Natural killer cell treated with Interleukin-12 subunit alpha and Interleukin-12 subunit beta and Interleukin-15 and Interleukin-18, amount 100 ng/mL, for 72 hours (primary cell): ENCODE data around the gene GALNT14. TPM values are rescaled to one million over a fixed set of nuclear protein-coding genes. Genes with fewer than 3 reads are reported as not detected.

Experiments used
- ATAC-seq, 2 donors: fragments of 150-1000 bp; cut with Tn5 transposase in 1 of 2; sonication (Bioruptor Pico), chemical (Tn5 transposase) in 1 of 2; 2 replicates each; pipeline ENCODE4 v1.10.0; 2021
- DNase-seq: peaks from one replicate; pipeline ENCODE4 v3.0.0; 2022; ENCODE audit warnings: low spot score
- H3K27ac Mint-ChIP-seq, 2 donors: 1 replicate in 1 of 2; 2 replicates in 1 of 2; pipeline ENCODE4 v1.8.0; 2022; ENCODE audit warnings: mixed read lengths in 2 of 2, mild to moderate bottlenecking in 1 of 2, moderate library complexity in 1 of 2
- H3K27me3 Mint-ChIP-seq, 2 donors: 1 replicate in 1 of 2; 2 replicates in 1 of 2; pipeline ENCODE4 v1.8.0; 2022; ENCODE audit warnings: mixed read lengths in 2 of 2
- H3K36me3 Mint-ChIP-seq: one replicate; pipeline ENCODE4 v1.8.0; 2022; ENCODE audit warnings: mixed read lengths
- H3K4me1 Mint-ChIP-seq, 2 donors: 1 replicate in 1 of 2; 2 replicates in 1 of 2; pipeline ENCODE4 v1.8.0; 2022; ENCODE audit warnings: low read depth in 2 of 2, mixed read lengths in 2 of 2, mild to moderate bottlenecking in 1 of 2
- H3K4me3 Mint-ChIP-seq: one replicate; pipeline ENCODE4 v1.8.0; 2022; ENCODE audit warnings: mixed read lengths
- H3K9me3 Mint-ChIP-seq: 2 replicates; pipeline ENCODE4 v1.8.0; 2022; ENCODE audit warnings: mixed read lengths
- total RNA-seq, 2 donors: library from RNA; stranded (reverse); gene quantifications; one replicate each; pipeline ENCODE4 v1.2.3, GENCODE V29; 2022

GALNT14 gene
- total RNA-seq, 2 donors from 2014 or later: 1.3 TPM; not detected in 1

- DNase-seq (peak; percentile 26), ATAC-seq (peak; percentile 21 to 25)
- Mint-ChIP-seq H3K4me1 (no peaks in the 10 kb centered on the region), H3K9me3 (no peaks in the 10 kb centered on the region), H3K27me3 (peaks cover under 1 to 7% of the 10 kb centered on the region in 2 donors), H3K36me3 (no peaks in the 10 kb centered on the region), H3K27ac (no peak overlapping the region), H3K4me3 (no peak overlapping the region)
Observed at GRCh38 chr2:30955516-30956132, 182.6 kb downstream of the GALNT14 start.

- H3K36me3 Mint-ChIP-seq: no peaks in the 10 kb centered on the region
- no peak overlapping the region for H3K4me3 Mint-ChIP-seq
- H3K4me1 Mint-ChIP-seq: no peaks in the 10 kb centered on the region
Observed at GRCh38 chr2:30950339-30950738, 187.9 kb downstream of the GALNT14 start.

GRCh38 chr2:30949435-30949834 is 188.8 kb downstream of the GALNT14 start:
- Mint-ChIP-seq H3K27me3 (peaks cover 0 to 18% of the 10 kb centered on the region in 2 donors), H3K4me3 (no peak overlapping the region), H3K9me3 (no peaks in the 10 kb centered on the region), H3K36me3 (no peaks in the 10 kb centered on the region), H3K4me1 (no peaks in the 10 kb centered on the region), H3K27ac (no peak overlapping the region)
- no peak for DNase-seq
- no peak for ATAC-seq

More at GRCh38 chr2:30950339-30950738, 187.9 kb downstream of the GALNT14 start:
- DNase-seq: no peak
- Mint-ChIP-seq H3K27me3 (peaks cover 0 to 18% of the 10 kb centered on the region in 2 donors), H3K27ac (no peak overlapping the region), H3K9me3 (no peaks in the 10 kb centered on the region)
- ATAC-seq: no peak

GRCh38 chr2:30948857-30949256 is 189.4 kb downstream of the GALNT14 start:
- H3K36me3 Mint-ChIP-seq: no peaks in the 10 kb centered on the region
- no peak overlapping the region for H3K4me3 Mint-ChIP-seq
- peaks cover 0 to 18% of the 10 kb centered on the region in 2 donors for H3K27me3 Mint-ChIP-seq
- H3K27ac Mint-ChIP-seq: no peak overlapping the region
- DNase-seq (no peak), ATAC-seq (no peak)
- no peaks in the 10 kb centered on the region for H3K9me3 Mint-ChIP-seq
- H3K4me1 Mint-ChIP-seq: no peaks in the 10 kb centered on the region

- no peaks in the 10 kb centered on the region for H3K9me3 Mint-ChIP-seq
- H3K27ac Mint-ChIP-seq: no peak overlapping the region
- H3K4me3 Mint-ChIP-seq: no peak overlapping the region
- DNase-seq (no peak), ATAC-seq (no peak)
- H3K27me3 Mint-ChIP-seq: peaks cover 0 to 18% of the 10 kb centered on the region in 2 donors
- no peaks in the 10 kb centered on the region for H3K4me1 Mint-ChIP-seq
- no peaks in the 10 kb centered on the region for H3K36me3 Mint-ChIP-seq
Observed at GRCh38 chr2:30948130-30948529, 190.1 kb downstream of the GALNT14 start.

- H3K4me1 Mint-ChIP-seq: no peaks in the 10 kb centered on the region
- ATAC-seq (no peak), DNase-seq (no peak)
- H3K27ac Mint-ChIP-seq: no peak overlapping the region
- no peak overlapping the region for H3K4me3 Mint-ChIP-seq
- peaks cover 0 to 18% of the 10 kb centered on the region in 2 donors for H3K27me3 Mint-ChIP-seq
- no peaks in the 10 kb centered on the region for H3K9me3 Mint-ChIP-seq
- H3K36me3 Mint-ChIP-seq: no peaks in the 10 kb centered on the region
Observed at GRCh38 chr2:30947686-30948085, 190.6 kb downstream of the GALNT14 start.

GRCh38 chr2:30942419-30942818 is 195.8 kb downstream of the GALNT14 start:
- H3K9me3 Mint-ChIP-seq: no peaks in the 10 kb centered on the region
- ATAC-seq (no peak), DNase-seq (no peak)
- no peak overlapping the region for H3K4me3 Mint-ChIP-seq
- no peak overlapping the region for H3K27ac Mint-ChIP-seq
- no peaks in the 10 kb centered on the region for H3K36me3 Mint-ChIP-seq
- H3K4me1 Mint-ChIP-seq: no peaks in the 10 kb centered on the region
- H3K27me3 Mint-ChIP-seq: peaks cover 0 to 21% of the 10 kb centered on the region in 2 donors

- H3K4me3 Mint-ChIP-seq: no peak overlapping the region
- H3K9me3 Mint-ChIP-seq: no peaks in the 10 kb centered on the region
- peaks cover 0 to 10% of the 10 kb centered on the region in 2 donors for H3K27me3 Mint-ChIP-seq
- H3K27ac Mint-ChIP-seq: no peak overlapping the region
- no peaks in the 10 kb centered on the region for H3K4me1 Mint-ChIP-seq
- ATAC-seq (no peak), DNase-seq (no peak)
- H3K36me3 Mint-ChIP-seq: no peaks in the 10 kb centered on the region
Observed at GRCh38 chr2:30940839-30941238, 197.4 kb downstream of the GALNT14 start.

GRCh38 chr2:30939364-30939763 is 198.9 kb downstream of the GALNT14 start:
- no peaks in the 10 kb centered on the region for H3K9me3 Mint-ChIP-seq
- H3K36me3 Mint-ChIP-seq: no peaks in the 10 kb centered on the region
- ATAC-seq (no peak), DNase-seq (peak; percentile 42)
- H3K27ac Mint-ChIP-seq: no peak overlapping the region
- no peaks in the 10 kb centered on the region for H3K4me1 Mint-ChIP-seq
- H3K27me3 Mint-ChIP-seq: peaks cover 0 to 10% of the 10 kb centered on the region in 2 donors
- H3K4me3 Mint-ChIP-seq: no peak overlapping the region

GRCh38 chr2:30938196-30938595 is 200.0 kb downstream of the GALNT14 start:
- Mint-ChIP-seq H3K27ac (no peak overlapping the region), H3K4me3 (no peak overlapping the region), H3K36me3 (no peaks in the 10 kb centered on the region), H3K27me3 (peaks cover 0 to 10% of the 10 kb centered on the region in 2 donors), H3K9me3 (no peaks in the 10 kb centered on the region), H3K4me1 (peaks cover 0 to 2% of the 10 kb centered on the region in 2 donors)
- no peak for ATAC-seq
- DNase-seq: no peak

- Mint-ChIP-seq H3K4me1 (peaks cover 0 to 5% of the 10 kb centered on the region in 2 donors), H3K4me3 (no peak overlapping the region), H3K9me3 (no peaks in the 10 kb centered on the region), H3K36me3 (no peaks in the 10 kb centered on the region), H3K27ac (no peak overlapping the region), H3K27me3 (peaks cover 0 to 7% of the 10 kb centered on the region in 2 donors)
- no peak for DNase-seq
- no peak for ATAC-seq
Observed at GRCh38 chr2:30936977-30937376, 201.3 kb downstream of the GALNT14 start.

- H3K4me3 Mint-ChIP-seq: no peak overlapping the region
- ATAC-seq (no peak), DNase-seq (no peak)
- peaks cover 0 to 5% of the 10 kb centered on the region in 2 donors for H3K4me1 Mint-ChIP-seq
- no peaks in the 10 kb centered on the region for H3K9me3 Mint-ChIP-seq
- H3K36me3 Mint-ChIP-seq: no peaks in the 10 kb centered on the region
- H3K27ac Mint-ChIP-seq: no peak overlapping the region
- H3K27me3 Mint-ChIP-seq: no peaks in the 10 kb centered on the region
Observed at GRCh38 chr2:30935795-30936194, 202.4 kb downstream of the GALNT14 start.

- H3K4me1 Mint-ChIP-seq: peaks cover 0 to 5% of the 10 kb centered on the region in 2 donors
- H3K9me3 Mint-ChIP-seq: no peaks in the 10 kb centered on the region
Observed at GRCh38 chr2:30934066-30934465, 204.2 kb downstream of the GALNT14 start.

GRCh38 chr2:30933496-30933895 is 204.7 kb downstream of the GALNT14 start:
- no peak for DNase-seq
- H3K4me3 Mint-ChIP-seq: no peak overlapping the region
- no peak overlapping the region for H3K27ac Mint-ChIP-seq
- H3K9me3 Mint-ChIP-seq: no peaks in the 10 kb centered on the region
- H3K27me3 Mint-ChIP-seq: no peaks in the 10 kb centered on the region
- ATAC-seq: no peak
- H3K36me3 Mint-ChIP-seq: no peaks in the 10 kb centered on the region
- peaks cover 0 to 5% of the 10 kb centered on the region in 2 donors for H3K4me1 Mint-ChIP-seq

More at GRCh38 chr2:30934066-30934465, 204.2 kb downstream of the GALNT14 start:
- Mint-ChIP-seq H3K27ac (no peak overlapping the region), H3K36me3 (no peaks in the 10 kb centered on the region), H3K4me3 (no peak overlapping the region), H3K27me3 (no peaks in the 10 kb centered on the region)
- DNase-seq (peak; percentile 34), ATAC-seq (no peak)

- Mint-ChIP-seq H3K27ac (no peak overlapping the region), H3K9me3 (no peaks in the 10 kb centered on the region), H3K4me1 (peaks cover 0 to 5% of the 10 kb centered on the region in 2 donors), H3K36me3 (no peaks in the 10 kb centered on the region), H3K4me3 (no peak overlapping the region), H3K27me3 (no peaks in the 10 kb centered on the region)
- DNase-seq: peak; percentile 53
- ATAC-seq: peak; percentile 42 to 73
Observed at GRCh38 chr2:30932870-30933269, 205.4 kb downstream of the GALNT14 start.
